Skin epidermis (tissue), 12 donors: ENCODE results near the gene SPSB2.

Experiments
- H3K27ac ChIP-seq, 21 experiments: fragments of 200-600 bp; sonication (generic) in 11 of 21; one replicate each; pipeline ENCODE4 v1.5.0; 2020; ENCODE audit warnings: mild to moderate bottlenecking in 3 of 21, inconsistent platforms in 2 of 21, moderate library complexity in 2 of 21
- H3K4me3 ChIP-seq, 7 experiments: fragments of 200-600 bp; sonication (generic) in 2 of 7; one replicate each; pipeline ENCODE4 v1.5.0; 2020; ENCODE audit warnings: inconsistent platforms in 2 of 7, mild to moderate bottlenecking in 2 of 7, moderate library complexity in 1 of 7

SPSB2 gene

DNA sequence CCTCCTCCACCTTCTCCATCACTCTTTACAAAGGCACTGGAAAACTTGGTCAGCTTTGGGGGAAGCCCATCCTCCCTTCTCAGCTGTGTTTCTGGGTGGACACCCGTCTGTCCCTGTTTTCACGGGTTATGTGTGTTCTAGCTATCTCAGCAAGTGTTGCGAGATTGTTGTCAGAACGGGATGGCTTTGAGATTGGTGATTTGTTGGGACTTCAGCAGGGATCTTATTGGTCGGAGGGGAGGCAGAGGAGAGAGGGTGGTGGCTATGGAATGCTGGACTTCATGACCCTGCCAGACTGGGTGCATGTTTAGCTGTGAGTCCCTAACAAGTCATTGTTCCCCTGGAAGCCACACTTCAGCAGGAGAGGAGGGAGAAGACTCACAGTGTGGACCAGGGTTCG lies 19.1 kb downstream of the SPSB2 start:
- Histone ChIP-seq H3K27ac (peak overlapping the region in 12 of 21 experiments; percentile 9 to 89 (median 80)), H3K4me3 (no peak overlapping the region)

DNA sequence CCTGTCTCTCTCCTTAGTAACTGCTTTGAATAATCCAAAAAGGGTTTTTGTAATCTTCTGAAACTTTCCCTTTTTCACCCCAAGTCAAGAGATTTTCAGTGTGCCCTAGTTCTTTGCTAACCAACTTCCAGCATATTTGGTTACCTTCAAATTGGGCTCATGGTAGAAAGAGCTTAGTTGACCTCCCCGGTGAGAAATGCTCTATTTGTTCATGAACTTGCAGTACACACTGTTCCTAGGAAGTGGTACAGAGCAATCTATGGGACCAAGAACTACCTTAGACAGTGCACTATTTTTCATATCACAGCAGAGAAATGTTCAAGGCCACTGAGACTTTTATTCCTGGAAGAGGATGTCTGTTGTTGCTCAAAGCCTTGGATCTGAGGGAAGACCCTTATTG lies 19.5 kb downstream of the SPSB2 start:
- H3K4me3 ChIP-seq, result peak overlapping the region in 2 of 7 experiments; percentile 64 to 65
- H3K27ac ChIP-seq, result peak overlapping the region in 17 of 21 experiments; percentile 9 to 97 (median 81)

DNA sequence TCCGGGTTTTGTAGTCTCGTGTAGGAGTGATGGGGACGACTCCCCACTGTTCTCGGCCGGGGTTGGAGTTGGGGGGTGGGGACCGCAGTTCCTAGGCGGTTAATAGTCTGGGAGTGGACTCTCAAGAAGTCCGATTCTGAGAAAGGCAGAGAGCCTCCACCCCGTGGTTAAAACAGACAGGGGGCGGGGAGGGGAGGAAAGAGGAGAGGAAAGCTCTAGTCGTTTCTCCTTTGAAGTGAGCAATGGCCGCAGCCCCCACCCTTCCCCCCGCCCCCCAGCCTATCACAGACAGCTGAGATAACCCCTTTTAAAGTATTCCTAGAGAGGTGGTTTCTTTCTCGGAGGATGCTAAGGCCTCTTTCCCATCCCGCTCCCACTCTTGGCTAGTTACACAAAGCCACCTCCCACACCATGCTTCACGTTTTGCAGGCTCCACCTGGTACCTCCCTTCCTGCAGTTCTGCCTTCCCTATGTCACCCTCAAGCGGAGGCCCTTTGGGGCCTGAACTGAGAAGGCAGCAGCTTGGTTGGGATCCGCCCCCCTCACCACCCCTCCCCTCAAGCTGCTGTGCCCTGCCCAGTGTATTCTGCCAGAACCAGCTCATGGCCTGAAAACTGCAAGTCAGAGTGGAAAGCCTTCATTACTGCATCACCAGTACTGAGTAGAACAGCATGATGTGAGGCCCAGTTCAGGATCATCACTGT lies 20.3 kb downstream of the SPSB2 start:
- peak overlapping the region; percentile 26 to 97 (median 80) for H3K27ac ChIP-seq

DNA sequence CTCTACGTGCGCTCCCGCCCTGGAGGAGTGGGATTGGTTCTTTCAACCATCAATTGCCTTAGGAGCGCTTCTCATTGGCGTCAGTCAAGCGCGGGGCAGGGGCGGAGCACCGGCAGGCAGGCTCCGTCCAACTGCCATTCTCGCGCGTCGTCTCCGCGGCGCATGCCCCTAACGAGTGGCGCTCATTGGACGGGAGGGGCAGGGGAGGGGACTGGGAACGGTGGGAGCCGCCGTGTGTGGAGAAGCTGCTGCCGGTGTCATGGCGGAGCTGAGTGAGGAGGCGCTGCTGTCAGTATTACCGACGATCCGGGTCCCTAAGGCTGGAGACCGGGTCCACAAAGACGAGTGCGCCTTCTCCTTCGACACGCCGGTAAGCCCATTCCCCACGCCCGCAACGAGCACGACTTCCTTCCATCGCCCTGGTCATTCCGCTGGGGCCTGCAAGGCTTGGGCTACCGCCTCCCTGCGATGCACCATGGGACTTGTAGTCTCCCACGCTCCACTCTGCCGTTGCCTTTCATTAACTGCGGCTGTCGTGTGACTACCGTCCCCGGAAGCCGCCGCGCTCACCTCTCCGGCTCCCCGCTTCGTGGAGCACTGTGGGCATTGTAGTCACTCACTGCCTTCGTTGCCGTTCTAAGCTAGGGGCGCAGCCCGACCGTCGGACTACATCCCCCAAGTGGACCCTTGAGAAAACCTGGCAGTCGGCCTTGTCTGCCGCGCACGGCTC lies 21.0 kb downstream of the SPSB2 start, which contains the start of gene USP5:
USP5 (plus strand) TSS at position 230 of the 730 bp plus-strand sequence; CDS start at position 260, 30 bp downstream.
- peak within 1 kb of the TSS; percentile 51 to 81 (median 63) for H3K4me3 ChIP-seq
- H3K27ac ChIP-seq, result peak within 1 kb of the TSS; percentile 26 to 97 (median 85)

More for the DNA sequence above, 20.3 kb downstream of the SPSB2 start:
- peak overlapping the region; percentile 51 to 81 (median 63) for H3K4me3 ChIP-seq

DNA sequence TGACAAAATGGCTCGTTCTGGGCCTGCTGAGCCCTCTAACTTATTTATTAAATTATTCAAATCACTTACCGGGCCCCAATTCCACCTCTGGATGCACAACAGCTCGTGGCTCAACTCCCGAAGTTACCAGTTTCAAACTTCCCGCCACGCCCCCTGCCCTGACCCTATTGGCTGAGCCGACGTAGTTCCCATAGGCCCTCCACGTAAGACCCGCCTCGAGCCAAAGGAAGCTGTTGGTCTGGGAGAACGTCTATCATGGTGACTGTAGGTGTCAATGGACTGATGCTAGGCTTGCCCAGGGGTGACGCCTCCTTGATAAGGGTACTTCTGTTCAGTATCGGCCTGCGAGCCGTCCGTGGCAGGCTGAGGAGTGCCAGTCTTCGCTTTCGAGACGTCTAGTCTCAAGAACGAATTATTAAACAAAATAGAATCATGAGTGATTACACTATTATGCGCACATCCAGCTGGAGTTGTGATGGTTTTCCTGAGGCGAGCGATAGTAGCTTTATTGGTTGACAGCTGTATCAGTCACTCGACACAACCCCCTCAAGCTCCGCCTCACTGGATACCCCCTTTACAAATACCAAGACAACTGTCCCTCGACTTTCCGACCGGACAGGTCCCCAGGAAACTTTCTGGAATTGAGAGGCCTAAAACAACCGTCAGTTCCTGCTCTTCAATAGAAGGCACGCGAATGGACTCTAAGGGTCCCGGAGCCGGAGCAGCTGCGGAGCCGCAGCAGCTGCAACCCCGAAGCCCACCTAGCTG lies 21.8 kb downstream of the SPSB2 start, which contains the start of gene CDCA3:
CDCA3 (minus strand) TSS at position 134 of the 768 bp plus-strand sequence. CDS start 334 bp downstream, outside the sequence.
- H3K27ac ChIP-seq, result peak within 1 kb of the TSS in 20 of 21 experiments; percentile 60 to 97 (median 86)
- H3K4me3 ChIP-seq, result peak within 1 kb of the TSS; percentile 51 to 81 (median 63)

DNA sequence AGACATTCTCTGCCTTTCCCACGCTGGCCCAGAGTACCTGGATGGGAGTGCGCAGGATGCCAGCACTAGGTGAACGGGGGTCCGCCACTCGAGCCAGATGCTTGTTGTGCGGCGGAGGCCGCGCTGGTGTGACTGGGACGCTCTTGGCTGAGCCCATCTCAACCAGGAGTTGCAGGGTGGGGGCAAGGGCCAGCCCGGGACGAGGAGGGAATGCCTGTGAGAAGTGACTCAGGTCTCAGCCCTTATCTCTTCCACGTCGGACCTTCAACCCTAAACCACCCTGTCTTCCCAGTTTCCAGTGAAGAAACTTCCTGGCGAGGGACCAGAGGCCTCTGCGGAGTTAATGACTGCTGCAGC lies 22.3 kb downstream of the SPSB2 start:
- H3K4me3 ChIP-seq, result peak overlapping the region; percentile 51 to 81 (median 63)
- H3K27ac ChIP-seq, result peak overlapping the region in 9 of 21 experiments; percentile 47 to 97 (median 85)

DNA sequence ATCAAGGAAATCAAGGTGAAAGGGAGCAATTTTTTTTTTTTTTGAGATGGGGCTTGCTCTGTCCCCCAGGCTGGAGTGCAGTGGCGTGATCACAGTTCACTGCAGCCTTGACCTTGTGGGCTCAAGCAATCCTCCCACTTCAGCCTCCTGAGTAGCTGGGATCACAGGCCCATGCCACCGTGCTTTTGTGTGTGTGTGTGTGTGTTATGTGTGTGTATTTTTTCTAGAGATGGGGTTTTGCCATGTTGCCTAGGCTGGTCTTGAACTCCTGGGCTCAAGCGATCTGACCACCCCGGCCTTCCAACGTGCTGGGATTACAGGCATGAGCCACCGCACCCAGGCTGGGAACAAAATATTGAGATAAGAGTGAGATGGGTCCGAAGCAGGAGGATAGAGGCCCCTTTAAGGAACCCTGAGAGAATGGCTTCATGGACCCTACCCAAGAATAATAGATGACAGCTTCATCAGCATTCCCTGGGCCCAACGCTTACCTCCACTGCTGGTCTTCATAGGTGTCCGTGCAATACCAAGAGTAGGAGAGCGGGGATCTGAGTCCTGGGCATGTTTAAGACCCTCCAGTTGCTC lies 23.0 kb downstream of the SPSB2 start:
- Histone ChIP-seq H3K27ac (peak overlapping the region in 2 of 21 experiments; percentile 72 to 90), H3K4me3 (peak overlapping the region in 3 of 7 experiments; percentile 63 to 65 (median 64))

DNA sequence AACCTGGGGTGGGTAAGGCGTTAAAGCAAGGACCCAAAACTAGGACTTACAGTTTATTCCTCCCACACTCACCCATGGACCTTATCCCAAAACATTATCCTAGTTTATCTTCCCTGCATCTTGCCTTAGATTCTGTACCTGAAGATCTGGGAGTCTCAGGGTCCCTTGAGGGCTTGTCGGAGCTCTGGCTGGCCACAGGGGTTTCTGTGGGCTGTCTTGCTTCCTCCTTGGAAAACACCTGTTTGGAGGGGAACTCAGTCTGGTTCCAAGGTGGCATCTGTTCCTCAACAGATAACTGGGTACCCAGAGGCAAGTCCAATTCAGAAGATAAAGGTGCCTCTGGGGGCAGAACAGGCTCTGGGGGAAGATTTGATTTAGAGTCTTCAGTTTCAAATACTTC lies 23.7 kb downstream of the SPSB2 start:
- Histone ChIP-seq H3K4me3 (no peak overlapping the region), H3K27ac (no peak overlapping the region)

DNA sequence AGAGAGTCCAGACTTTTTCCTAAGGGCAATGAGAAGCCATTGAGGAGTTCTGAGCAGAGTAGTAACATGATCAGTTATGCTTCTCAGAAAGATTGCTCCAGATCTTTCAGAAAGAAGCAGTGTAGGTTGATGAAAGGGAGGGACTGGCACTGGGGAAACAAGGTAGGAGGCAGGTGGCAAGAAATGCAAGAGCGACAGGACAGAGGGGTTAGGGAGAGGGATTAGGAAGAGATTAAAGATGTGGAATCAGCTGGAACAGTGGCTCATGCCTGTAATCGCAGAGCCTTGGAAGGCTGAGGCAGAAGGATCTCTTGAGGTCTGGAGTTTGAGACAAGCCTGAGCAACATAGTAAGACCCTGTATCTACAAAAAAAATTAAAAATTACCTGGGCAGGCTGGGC lies 25.4 kb downstream of the SPSB2 start:
- Histone ChIP-seq H3K4me3 (no peak overlapping the region), H3K27ac (peak overlapping the region in 1 of 21 experiments; percentile 30)

DNA sequence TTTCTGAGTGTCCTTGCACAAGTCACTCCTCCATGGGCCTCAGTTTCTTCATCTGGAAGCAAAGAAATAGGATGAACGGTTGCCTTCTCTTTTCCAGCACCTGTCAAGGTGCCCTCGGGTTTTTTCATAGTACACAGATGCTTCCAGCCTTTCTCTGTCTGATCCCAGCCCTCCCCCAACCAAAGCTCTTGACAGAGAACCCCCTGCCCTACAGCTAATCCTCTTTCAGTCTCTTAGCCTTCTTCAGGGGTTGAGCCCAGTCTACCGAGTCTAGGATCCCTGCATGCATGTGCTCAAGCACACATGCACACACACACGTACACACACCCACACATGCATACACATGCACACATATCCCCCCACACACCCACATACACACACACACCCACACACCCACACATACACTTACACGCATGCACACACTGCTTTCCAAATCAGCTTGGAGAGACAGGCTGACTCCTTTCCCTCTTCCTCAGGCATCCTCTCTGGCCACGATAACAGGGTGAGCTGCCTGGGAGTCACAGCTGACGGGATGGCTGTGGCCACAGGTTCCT lies 26.7 kb downstream of the SPSB2 start:
- Histone ChIP-seq H3K4me3 (no peak overlapping the region), H3K27ac (no peak overlapping the region)

DNA sequence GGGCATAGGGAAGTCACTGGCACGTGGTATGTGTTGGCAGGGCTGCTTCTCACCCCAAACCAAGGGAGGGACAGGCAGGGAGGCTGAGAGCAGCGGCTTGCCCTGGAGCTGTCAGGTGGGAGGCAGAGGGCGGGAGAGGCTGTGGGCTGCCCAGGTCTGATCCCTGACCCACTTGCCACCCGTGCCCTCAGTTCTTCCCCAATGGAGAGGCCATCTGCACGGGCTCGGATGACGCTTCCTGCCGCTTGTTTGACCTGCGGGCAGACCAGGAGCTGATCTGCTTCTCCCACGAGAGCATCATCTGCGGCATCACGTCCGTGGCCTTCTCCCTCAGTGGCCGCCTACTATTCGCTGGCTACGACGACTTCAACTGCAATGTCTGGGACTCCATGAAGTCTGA lies 27.7 kb downstream of the SPSB2 start:
- Histone ChIP-seq H3K27ac (no peak overlapping the region), H3K4me3 (no peak overlapping the region)

DNA sequence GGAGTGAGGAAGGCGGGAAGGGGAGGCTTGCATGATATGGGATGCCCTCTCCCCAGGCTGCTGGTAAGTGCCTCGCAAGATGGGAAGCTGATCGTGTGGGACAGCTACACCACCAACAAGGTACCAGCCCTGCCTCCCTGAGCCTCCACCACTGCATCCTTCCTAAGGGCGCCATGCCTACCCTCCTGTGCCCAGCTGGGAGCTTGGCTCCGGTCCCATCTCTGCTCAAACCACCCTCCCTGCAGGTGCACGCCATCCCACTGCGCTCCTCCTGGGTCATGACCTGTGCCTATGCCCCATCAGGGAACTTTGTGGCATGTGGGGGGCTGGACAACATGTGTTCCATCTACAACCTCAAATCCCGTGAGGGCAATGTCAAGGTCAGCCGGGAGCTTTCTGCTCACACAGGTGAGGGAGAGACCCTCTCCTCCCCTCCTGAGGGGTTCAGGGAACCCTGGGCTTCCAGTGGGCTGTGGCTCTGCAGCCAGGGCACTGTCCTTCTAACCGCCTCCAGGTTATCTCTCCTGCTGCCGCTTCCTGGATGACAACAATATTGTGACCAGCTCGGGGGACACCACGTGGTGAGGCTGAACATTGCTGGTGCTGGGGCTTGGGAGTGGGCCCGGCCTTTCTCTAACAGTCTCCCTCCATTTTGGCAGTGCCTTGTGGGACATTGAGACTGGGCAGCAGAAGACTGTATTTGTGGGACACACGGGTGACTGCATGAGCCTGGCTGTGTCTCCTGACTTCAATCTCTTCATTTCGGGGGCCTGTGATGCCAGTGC lies 29.8 kb downstream of the SPSB2 start:
- H3K4me3 ChIP-seq, result no peak overlapping the region

DNA sequence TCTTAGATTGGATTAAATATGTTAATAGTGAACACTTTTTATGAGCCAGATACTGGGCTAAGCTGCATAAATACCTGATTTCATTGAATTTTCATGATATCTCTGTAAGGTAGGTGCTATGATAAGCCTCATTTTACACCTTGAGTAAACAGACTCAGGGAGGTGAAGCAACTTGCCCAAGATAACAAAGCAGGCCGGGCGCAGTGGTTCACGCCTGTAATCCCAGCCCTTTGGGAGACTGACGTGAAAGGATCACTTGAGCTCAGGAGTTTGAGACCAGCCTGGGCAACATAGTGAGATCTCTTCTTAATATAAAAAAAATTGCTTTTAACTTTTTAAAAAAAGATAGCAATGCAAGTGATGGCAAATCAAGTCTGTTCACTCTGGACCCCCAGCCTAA lies 31.0 kb downstream of the SPSB2 start:
- Histone ChIP-seq H3K4me3 (no peak overlapping the region), H3K27ac (no peak overlapping the region)

More for the DNA sequence above, 29.8 kb downstream of the SPSB2 start:
- H3K27ac ChIP-seq, result no peak overlapping the region

DNA sequence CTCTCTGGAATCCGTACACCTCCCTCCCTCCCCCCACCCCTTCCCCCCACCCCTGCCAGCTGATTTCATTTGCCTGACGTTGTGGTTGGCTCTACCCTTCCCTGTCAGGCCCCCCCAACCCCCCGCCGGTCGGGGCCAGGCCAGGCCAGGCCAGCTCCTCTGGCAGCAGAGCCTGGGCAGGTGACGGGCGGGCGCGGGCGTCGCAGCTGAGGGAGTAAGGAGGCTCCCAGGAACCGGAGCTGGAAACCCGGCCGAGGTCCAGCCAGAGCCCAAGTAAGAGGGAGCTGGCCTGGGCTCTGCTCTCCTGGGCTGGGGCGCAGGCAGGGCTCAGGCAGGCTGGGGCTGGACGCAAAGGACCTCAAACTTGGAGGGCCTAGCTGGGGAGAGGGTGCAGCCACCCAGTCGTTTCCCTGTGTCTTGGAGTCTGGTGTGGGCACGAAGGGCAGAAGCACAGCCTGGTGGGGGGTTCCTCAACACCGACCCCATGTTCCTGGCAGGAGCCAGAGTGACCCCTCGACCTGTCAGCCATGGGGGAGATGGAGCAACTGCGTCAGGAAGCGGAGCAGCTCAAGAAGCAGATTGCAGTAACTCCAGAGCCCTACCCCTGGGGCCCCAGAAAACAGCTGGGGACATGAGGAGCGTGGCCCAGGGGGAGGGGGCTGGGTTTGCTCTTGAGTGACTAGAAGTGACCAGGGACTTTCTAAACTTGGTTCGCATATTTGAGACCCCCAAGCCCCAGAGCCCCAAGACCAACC lies 32.2 kb downstream of the SPSB2 start, which contains the start of gene GNB3:
GNB3 (plus strand) TSS at position 165 of the 755 bp plus-strand sequence; CDS start at position 528, 363 bp downstream.
- no peak within 1 kb of the TSS for H3K27ac ChIP-seq
- H3K4me3 ChIP-seq, result no peak within 1 kb of the TSS

DNA sequence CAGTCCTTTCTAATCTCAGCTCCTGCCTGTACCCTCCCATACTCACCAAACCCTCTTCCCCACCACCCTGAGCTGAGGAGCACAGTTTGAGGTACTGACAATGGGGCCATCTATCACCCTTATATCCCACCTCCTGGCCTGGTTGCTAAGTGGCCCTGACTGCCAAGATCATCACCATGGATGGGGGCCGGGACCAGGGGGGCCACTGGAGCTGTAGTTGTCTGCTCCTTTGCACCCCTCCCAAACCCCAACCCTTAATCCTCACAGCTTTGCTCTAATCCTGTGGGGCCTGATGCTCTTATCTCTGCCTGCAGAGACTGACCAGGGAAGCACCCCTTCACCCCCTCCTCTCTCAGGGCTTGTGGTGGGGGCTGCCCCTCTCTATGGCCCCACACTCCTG lies 32.8 kb downstream of the SPSB2 start:
- Histone ChIP-seq H3K27ac (no peak overlapping the region), H3K4me3 (no peak overlapping the region)

DNA sequence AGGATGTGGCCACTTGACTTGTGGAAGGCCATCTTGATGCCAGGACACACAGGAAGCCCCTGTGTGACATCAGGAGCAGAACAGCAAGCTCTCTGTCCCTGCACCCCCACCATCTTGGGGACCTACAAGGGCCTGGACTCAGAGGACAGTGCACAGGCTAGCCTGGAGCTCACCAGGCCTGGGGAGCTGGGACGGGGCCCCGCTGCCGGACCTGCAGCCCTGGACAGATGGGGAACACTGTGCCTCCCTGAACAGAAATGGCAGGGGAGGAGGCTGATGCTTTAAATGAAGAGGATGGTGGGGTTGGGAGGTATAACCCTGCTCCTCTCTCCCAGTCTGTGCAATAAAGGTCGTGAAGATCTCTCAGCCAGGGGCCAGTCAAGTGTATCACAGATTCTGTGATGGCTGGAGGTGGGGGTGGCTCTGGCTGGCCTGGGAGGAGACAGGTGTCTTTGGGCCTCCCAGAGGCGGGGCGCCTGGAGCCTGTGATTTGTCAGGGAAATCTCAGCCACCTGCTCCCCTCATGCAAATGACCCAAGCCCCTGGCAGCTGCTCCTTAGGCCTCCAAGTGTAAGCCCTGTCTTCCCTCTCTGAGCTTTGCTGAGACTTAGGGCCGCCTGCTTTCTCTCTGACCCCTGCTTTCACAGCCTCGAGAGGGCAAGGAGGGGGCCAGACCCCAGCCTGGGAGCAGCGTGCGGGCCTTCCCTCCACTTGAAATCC lies 33.5 kb downstream of the SPSB2 start:
- Histone ChIP-seq H3K4me3 (no peak overlapping the region), H3K27ac (no peak overlapping the region)

DNA sequence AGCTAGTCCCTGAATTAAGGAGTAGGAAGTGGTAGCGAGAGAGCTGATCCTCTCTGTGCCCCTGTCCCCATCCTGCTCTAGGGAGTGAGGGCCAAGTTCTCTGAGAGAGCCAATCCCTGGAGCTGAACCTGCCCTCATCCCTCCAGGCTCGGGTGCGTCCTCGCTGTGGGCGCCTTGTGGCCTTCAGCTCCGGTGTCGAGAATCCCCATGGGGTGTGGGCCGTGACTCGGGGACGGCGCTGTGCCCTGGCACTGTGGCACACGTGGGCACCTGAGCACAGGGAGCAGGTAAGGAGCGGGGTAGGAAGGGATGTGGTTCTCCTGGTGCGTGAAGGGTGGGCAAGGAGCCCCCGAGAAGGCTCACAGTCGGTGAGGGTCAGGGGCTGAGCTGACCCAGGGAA lies 34.2 kb downstream of the SPSB2 start:
- Histone ChIP-seq H3K4me3 (no peak overlapping the region), H3K27ac (no peak overlapping the region)
